Keratinocyte (primary cell): Measurements from ENCODE around the gene ZNF446. TPM values are rescaled to one million over a fixed set of nuclear protein-coding genes. Genes with fewer than 3 reads are reported as not detected.
A peak's percentile ranks its signal among the peaks of the same experiment; 100 is the strongest.

Experiments used
- DNase-seq: peaks from one replicate; pipeline ENCODE4 v3.0.0-alpha.2; 2011; ENCODE audit warnings: low read depth, missing footprints, low spot score
- FAIRE-seq: peaks from 2 replicates; lab custom pipeline; 2011; peaks lifted over from hg19 to GRCh38; lab: Jason Lieb, UNC
- H2AFZ ChIP-seq: 2 replicates; pipeline ENCODE4 v1.6.0; 2012; ENCODE audit warnings: low read length, control low read depth, inconsistent platforms; ENCODE audit not compliant: control insufficient read depth
- H3K27ac ChIP-seq: 2 replicates; pipeline ENCODE4 v1.5.1; 2011; ENCODE audit warnings: low read length; ENCODE audit not compliant: control insufficient read depth, insufficient read depth
- H3K27me3 ChIP-seq: 3 replicates; pipeline ENCODE4 v1.6.0; 2011; ENCODE audit warnings: low read length; ENCODE audit not compliant: control insufficient read depth, insufficient read depth; ENCODE audit errors: extremely low read depth
- H3K36me3 ChIP-seq, 2 experiments: 2 replicates in 1 of 2; 3 replicates in 1 of 2; pipeline ENCODE4 v1.5.1; 2011; ENCODE audit warnings: low read length in 2 of 2, mild to moderate bottlenecking in 1 of 2; ENCODE audit not compliant: control insufficient read depth in 2 of 2, insufficient read depth in 2 of 2; ENCODE audit errors: extremely low read depth in 1 of 2
- H3K4me1 ChIP-seq: 3 replicates; pipeline ENCODE4 v1.5.1; 2011; ENCODE audit warnings: low read length; ENCODE audit not compliant: control insufficient read depth, insufficient read depth; ENCODE audit errors: extremely low read depth
- H3K4me2 ChIP-seq: 3 replicates; pipeline ENCODE4 v1.6.0; 2011; ENCODE audit warnings: low read depth, low read length; ENCODE audit not compliant: control insufficient read depth, insufficient read depth; ENCODE audit errors: extremely low read depth
- H3K4me3 ChIP-seq, 3 experiments: fragments of 200-600 bp in 1 of 3; sonication (generic) in 1 of 3; 2 replicates in 2 of 3; 3 replicates in 1 of 3; pipeline ENCODE4 v1.5.1; 2011 to 2016; ENCODE audit warnings: low read length in 3 of 3, mild to moderate bottlenecking in 3 of 3, control low read depth in 2 of 3, inconsistent platforms in 1 of 3, low read depth in 1 of 3, mixed read lengths in 1 of 3, mixed run types in 1 of 3, moderate library complexity in 1 of 3; ENCODE audit not compliant: control insufficient read depth in 2 of 3, insufficient read depth in 2 of 3; ENCODE audit errors: extremely low read depth in 1 of 3
- H3K79me2 ChIP-seq: 2 replicates; pipeline ENCODE4 v1.6.0; 2012; ENCODE audit warnings: low read length; ENCODE audit not compliant: control insufficient read depth, insufficient read depth
- H3K9ac ChIP-seq: 3 replicates; pipeline ENCODE4 v1.6.0; 2011; ENCODE audit warnings: low read length; ENCODE audit not compliant: control insufficient read depth, insufficient read depth; ENCODE audit errors: extremely low read depth
- H3K9me1 ChIP-seq: 3 replicates; pipeline ENCODE4 v1.6.0; 2011; ENCODE audit warnings: low read length; ENCODE audit not compliant: control insufficient read depth, insufficient read depth; ENCODE audit errors: extremely low read depth
- H3K9me3 ChIP-seq: 2 replicates; pipeline ENCODE4 v1.5.1; 2012; ENCODE audit warnings: low read depth, low read length; ENCODE audit not compliant: control insufficient read depth
- H4K20me1 ChIP-seq: 3 replicates; pipeline ENCODE4 v1.6.0; 2011; ENCODE audit warnings: low read length; ENCODE audit not compliant: control insufficient read depth, insufficient read depth; ENCODE audit errors: extremely low read depth
- CTCF ChIP-seq, 3 experiments: IDR thresholded peaks in 1 of 3; conservative IDR thresholded peaks in 1 of 3; optimal IDR thresholded peaks in 1 of 3; 2 replicates in 2 of 3; 3 replicates in 1 of 3; pipeline versions ENCODE3 to v1.5.1; 2011; ENCODE audit warnings: low read length in 3 of 3, mild to moderate bottlenecking in 3 of 3, moderate library complexity in 2 of 3, control low read depth in 1 of 3, inconsistent platforms in 1 of 3; ENCODE audit not compliant: insufficient read depth in 2 of 3; ENCODE audit errors: extremely low read depth in 1 of 3
- EZH2 ChIP-seq: IDR thresholded peaks from one replicate; pipeline ENCODE4 v1.6.1; 2012; ENCODE audit warnings: inconsistent platforms, mild to moderate bottlenecking, low read length, moderate library complexity
- dilution Hi-C: fragments of 300-500 bp; cut with MboI; formaldehyde crosslinking; loops from one replicate; pipeline ENCODE4 v1.7.0; 2020; ENCODE audit warnings: low sequenced_read_pairs; ENCODE audit not compliant: extremely low pct_ligation_motif_present
- polyA plus RNA-seq, 5 experiments: library from polyadenylated mRNA; depleted of rRNA in 3 of 5; stranded (reverse) in 3 of 5; stranded (forward) in 1 of 5; unstranded in 1 of 5; fragments of >200 nt; gene quantifications; 1 replicate in 1 of 5; 2 replicates in 3 of 5; 3 replicates in 1 of 5; pipeline versions ENCODE4 v1.2.1 to v1.2.3, GENCODE V29; 2011 to 2012; ENCODE audit warnings: missing spikeins in 2 of 5, low read depth in 1 of 5, low replicate concordance in 1 of 5

ZNF446 gene
- polyA plus RNA-seq, 1 donor (not counting 4 experiments of a cell fraction or from before 2014, with no cell fraction given): 2.1 TPM

GRCh38 chr19:58492265-58492664 lies 16.1 kb downstream of the ZNF446 start:
- H3K4me2 ChIP-seq: no peak overlapping the region
- no peak overlapping the region for H2AFZ ChIP-seq
- H3K9me1 ChIP-seq: no peaks in the 10 kb centered on the region
- no peaks in the 10 kb centered on the region for H3K36me3 ChIP-seq
- dilution Hi-C loops: no loop called here
- peaks cover 5% of the 10 kb centered on the region for H3K4me1 ChIP-seq
- no peak overlapping the region for H3K9ac ChIP-seq
- H3K4me3 ChIP-seq: no peak overlapping the region
- H3K79me2 ChIP-seq: no peaks in the 10 kb centered on the region
- TF ChIP-seq CTCF (optimal IDR thresholded peaks at IDR 0.05 in 1 of 3, IDR thresholded peaks at IDR 0.05 in 1 of 3, conservative IDR thresholded peaks at IDR 0.05 in 1 of 3; ENCODE audit: extremely low read depth in 1 of 3, insufficient read depth in 2 of 3, low read length in 3 of 3) (no peak), EZH2 (no peak)
- H3K27me3 ChIP-seq: no peaks in the 10 kb centered on the region
- no peaks in the 10 kb centered on the region for H4K20me1 ChIP-seq
- H3K9me3 ChIP-seq: no peaks in the 10 kb centered on the region
- no peak for DNase-seq
- FAIRE-seq: no peak
- H3K27ac ChIP-seq: no peak overlapping the region

GRCh38 chr19:58497634-58498170 lies 21.6 kb downstream of the ZNF446 start:
- no peak for DNase-seq
- H2AFZ ChIP-seq: no peak overlapping the region
- H3K79me2 ChIP-seq: no peaks in the 10 kb centered on the region
- H3K4me1 ChIP-seq: peaks cover 12% of the 10 kb centered on the region
- no peaks in the 10 kb centered on the region for H4K20me1 ChIP-seq
- no peaks in the 10 kb centered on the region for H3K27me3 ChIP-seq
- TF ChIP-seq EZH2: no peak
- no peak for TF ChIP-seq CTCF (optimal IDR thresholded peaks at IDR 0.05 in 1 of 3, IDR thresholded peaks at IDR 0.05 in 1 of 3, conservative IDR thresholded peaks at IDR 0.05 in 1 of 3; ENCODE audit: extremely low read depth in 1 of 3, insufficient read depth in 2 of 3, low read length in 3 of 3)
- FAIRE-seq: no peak
- dilution Hi-C loops: no loop called here
- H3K9me1 ChIP-seq: no peaks in the 10 kb centered on the region
- H3K9me3 ChIP-seq: no peaks in the 10 kb centered on the region
- H3K27ac ChIP-seq: no peak overlapping the region
- H3K4me2 ChIP-seq: peak overlapping the region; percentile 78
- no peak overlapping the region for H3K4me3 ChIP-seq
- no peak overlapping the region for H3K9ac ChIP-seq
- H3K36me3 ChIP-seq: no peaks in the 10 kb centered on the region
